Type B pancreatic cell (in vitro differentiated cells): ENCODE data around the gene SGPL1. TPM values are rescaled to one million over a fixed set of nuclear protein-coding genes. Genes with fewer than 3 reads are reported as not detected.

ENCODE experiments used
- DNase-seq: peaks from one replicate; pipeline ENCODE4 v3.0.0; 2021; ENCODE audit warnings: mixed read lengths; ENCODE audit not compliant: unreplicated experiment; ENCODE audit errors: extremely low spot score
- H3K27ac Mint-ChIP-seq: 2 replicates; pipeline ENCODE4 v1.8.0; 2021; ENCODE audit warnings: mild to moderate bottlenecking, mixed read lengths
- H3K27me3 Mint-ChIP-seq: 2 replicates; pipeline ENCODE4 v1.8.0; 2021; ENCODE audit warnings: mixed read lengths
- H3K36me3 Mint-ChIP-seq: 2 replicates; pipeline ENCODE4 v1.8.0; 2021; ENCODE audit warnings: mixed read lengths
- H3K4me1 Mint-ChIP-seq: one replicate; pipeline ENCODE4 v1.8.0; 2021; ENCODE audit warnings: mixed read lengths; ENCODE audit not compliant: unreplicated experiment
- H3K4me3 Mint-ChIP-seq: 2 replicates; pipeline ENCODE4 v1.8.0; 2021; ENCODE audit warnings: mild to moderate bottlenecking, mixed read lengths
- H3K9me3 Mint-ChIP-seq: 2 replicates; pipeline ENCODE4 v1.8.0; 2021; ENCODE audit warnings: mixed read lengths
- CTCF ChIP-seq: fragments of 200-600 bp; sonication (generic); conservative IDR thresholded peaks from 2 replicates; pipeline ENCODE4 v1.5.0; 2021; ENCODE audit warnings: antibody characterized with exemption, mild to moderate bottlenecking
- total RNA-seq: library from RNA; stranded (reverse); gene quantifications from 2 replicates; pipeline ENCODE4 v1.2.1, GENCODE V29; 2021; ENCODE audit warnings: low replicate concordance

The SGPL1 gene
- total RNA-seq, 1 donor from 2014 or later = 70.5 TPM

DNA sequence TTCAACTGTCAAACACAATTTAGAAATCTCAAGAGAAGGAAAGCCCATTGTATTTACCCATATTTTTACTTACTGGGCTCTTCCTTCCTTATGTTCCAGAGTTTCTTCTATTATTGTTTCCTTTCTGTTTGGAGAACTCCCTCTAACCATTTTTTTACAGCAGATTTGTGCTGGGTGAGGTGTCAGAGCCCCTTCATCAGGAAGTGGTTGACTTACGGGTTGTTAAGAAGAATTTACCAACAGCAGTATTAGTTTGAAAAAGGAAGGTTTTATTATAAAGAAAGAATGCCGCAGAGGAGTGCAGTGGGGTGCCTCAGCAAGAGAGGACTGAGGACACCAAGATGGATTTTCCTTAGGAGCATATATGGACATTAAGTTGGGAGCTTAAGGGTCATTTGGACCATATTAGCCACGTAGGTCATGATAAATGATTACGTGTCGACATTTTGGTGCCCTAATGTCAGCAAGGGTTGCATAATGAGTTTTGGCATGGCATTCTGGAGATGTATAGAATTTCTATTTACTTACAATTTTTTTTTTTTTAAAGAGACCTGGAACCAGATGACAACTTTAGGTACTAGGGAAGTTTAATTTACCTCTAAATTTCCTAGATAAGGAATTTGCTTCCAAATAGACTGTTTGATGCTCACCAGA lies 24.2 kb upstream of the SGPL1 start:
- no peak for DNase-seq
- H3K36me3 Mint-ChIP-seq = no peaks in the 10 kb centered on the region
- peaks cover 10% of the 10 kb centered on the region for H3K27me3 Mint-ChIP-seq
- H3K9me3 Mint-ChIP-seq = no peaks in the 10 kb centered on the region
- no peak for TF ChIP-seq CTCF
- no peak overlapping the region for H3K27ac Mint-ChIP-seq
- no peaks in the 10 kb centered on the region for H3K4me1 Mint-ChIP-seq
- H3K4me3 Mint-ChIP-seq = no peak overlapping the region

- no peak for DNase-seq
- no peak for TF ChIP-seq CTCF
- no peak overlapping the region for H3K27ac Mint-ChIP-seq
- peaks cover 17% of the 10 kb centered on the region for H3K27me3 Mint-ChIP-seq
- no peaks in the 10 kb centered on the region for H3K36me3 Mint-ChIP-seq
- H3K9me3 Mint-ChIP-seq = no peaks in the 10 kb centered on the region
- H3K4me3 Mint-ChIP-seq = no peak overlapping the region
- no peaks in the 10 kb centered on the region for H3K4me1 Mint-ChIP-seq
These were observed 20.1 kb upstream of the SGPL1 start for GRCh38 chr10:70795613-70796012.

DNA sequence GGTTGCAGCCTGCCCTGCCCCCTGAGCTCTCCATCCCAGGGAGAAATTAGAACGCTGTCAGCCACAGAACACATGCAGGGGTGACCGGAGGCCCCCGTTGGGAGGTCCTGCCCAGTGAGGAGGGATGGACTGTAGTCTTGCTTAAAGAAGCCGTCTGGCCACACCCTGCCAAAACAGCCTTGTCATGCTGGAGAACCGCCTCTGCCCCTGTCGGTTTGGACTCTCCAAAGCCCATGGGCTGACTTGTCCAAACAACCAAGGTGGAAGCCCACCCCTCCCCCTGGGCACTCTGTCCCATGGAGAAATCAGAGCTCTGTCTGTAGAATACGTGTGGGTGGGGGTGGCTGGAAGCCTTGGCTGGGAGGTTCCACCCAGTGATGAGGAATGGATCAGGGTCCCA lies 17.9 kb upstream of the SGPL1 start:
- Mint-ChIP-seq H3K27ac (no peak overlapping the region), H3K27me3 (peaks cover 17% of the 10 kb centered on the region), H3K9me3 (no peaks in the 10 kb centered on the region), H3K4me1 (no peaks in the 10 kb centered on the region), H3K36me3 (no peaks in the 10 kb centered on the region), H3K4me3 (no peak overlapping the region)
- no peak for TF ChIP-seq CTCF
- no peak for DNase-seq

- DNase-seq = no peak
- Mint-ChIP-seq H3K36me3 (no peaks in the 10 kb centered on the region), H3K4me3 (no peak overlapping the region), H3K9me3 (no peaks in the 10 kb centered on the region), H3K27ac (no peak overlapping the region), H3K27me3 (peaks cover 17% of the 10 kb centered on the region), H3K4me1 (no peaks in the 10 kb centered on the region)
- TF ChIP-seq CTCF = no peak
These were observed 16.6 kb upstream of the SGPL1 start for GRCh38 chr10:70799124-70799523.

DNA sequence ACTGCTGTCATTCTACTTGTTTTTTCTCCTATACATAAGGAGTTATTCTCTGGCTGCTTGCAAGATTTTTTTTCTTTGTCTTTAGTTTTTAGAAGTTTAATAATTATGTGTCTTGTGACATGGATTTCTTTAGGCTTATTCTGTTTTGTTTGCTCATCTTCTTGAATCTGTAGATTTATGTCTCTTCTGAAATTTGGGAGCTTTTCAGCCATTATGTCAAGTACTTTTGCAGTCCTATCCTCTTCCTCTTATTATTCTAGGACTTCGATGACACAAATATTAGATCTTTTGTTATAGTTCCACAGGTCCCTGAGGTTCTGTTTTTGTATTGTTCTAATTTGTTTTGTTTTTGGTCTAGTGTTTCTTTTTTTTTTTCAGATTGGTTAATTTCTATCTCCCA lies 13.9 kb upstream of the SGPL1 start:
- no peaks in the 10 kb centered on the region for H3K4me1 Mint-ChIP-seq
- H3K9me3 Mint-ChIP-seq = no peaks in the 10 kb centered on the region
- no peaks in the 10 kb centered on the region for H3K36me3 Mint-ChIP-seq
- DNase-seq = no peak
- TF ChIP-seq CTCF = no peak
- no peak overlapping the region for H3K4me3 Mint-ChIP-seq
- H3K27ac Mint-ChIP-seq = no peak overlapping the region
- peaks cover 14% of the 10 kb centered on the region for H3K27me3 Mint-ChIP-seq
